Measurements from ENCODE around the gene AXIN2.

GRCh38 chr17:65559804-65560627 lies 1.4 kb downstream of the AXIN2 start:
- TF ChIP-seq, protein P1, sequence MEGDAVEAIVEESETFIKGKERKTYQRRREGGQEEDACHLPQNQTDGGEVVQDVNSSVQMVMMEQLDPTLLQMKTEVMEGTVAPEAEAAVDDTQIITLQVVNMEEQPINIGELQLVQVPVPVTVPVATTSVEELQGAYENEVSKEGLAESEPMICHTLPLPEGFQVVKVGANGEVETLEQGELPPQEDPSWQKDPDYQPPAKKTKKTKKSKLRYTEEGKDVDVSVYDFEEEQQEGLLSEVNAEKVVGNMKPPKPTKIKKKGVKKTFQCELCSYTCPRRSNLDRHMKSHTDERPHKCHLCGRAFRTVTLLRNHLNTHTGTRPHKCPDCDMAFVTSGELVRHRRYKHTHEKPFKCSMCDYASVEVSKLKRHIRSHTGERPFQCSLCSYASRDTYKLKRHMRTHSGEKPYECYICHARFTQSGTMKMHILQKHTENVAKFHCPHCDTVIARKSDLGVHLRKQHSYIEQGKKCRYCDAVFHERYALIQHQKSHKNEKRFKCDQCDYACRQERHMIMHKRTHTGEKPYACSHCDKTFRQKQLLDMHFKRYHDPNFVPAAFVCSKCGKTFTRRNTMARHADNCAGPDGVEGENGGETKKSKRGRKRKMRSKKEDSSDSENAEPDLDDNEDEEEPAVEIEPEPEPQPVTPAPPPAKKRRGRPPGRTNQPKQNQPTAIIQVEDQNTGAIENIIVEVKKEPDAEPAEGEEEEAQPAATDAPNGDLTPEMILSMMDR (IDR thresholded peaks at IDR 0.05): no peak
- TF ChIP-seq EP300 (IDR thresholded peaks at IDR 0.05) (no peak), POLR2AphosphoS5 (IDR thresholded peaks at IDR 0.05) (no peak), POLR2A (IDR thresholded peaks at IDR 0.05) (no peak)
